Loucy (cell line): ENCODE data around the gene RXRA.

Experiments used
- EZH2phosphoT487 ChIP-seq: fragments of 200-600 bp; IDR thresholded peaks from 2 replicates; pipeline ENCODE4 v1.6.1; 2018; ENCODE audit warnings: antibody characterized with exemption, mild to moderate bottlenecking, moderate library complexity, borderline replicate concordance
- TF ChIP-seq, protein P1 (sequence below): fragments of 200-600 bp; sonication (generic); conservative IDR thresholded peaks from 2 replicates; pipeline ENCODE4 v1.5.1; 2014; ENCODE audit warnings: mild to moderate bottlenecking, antibody characterized with exemption, low read length

DNA sequence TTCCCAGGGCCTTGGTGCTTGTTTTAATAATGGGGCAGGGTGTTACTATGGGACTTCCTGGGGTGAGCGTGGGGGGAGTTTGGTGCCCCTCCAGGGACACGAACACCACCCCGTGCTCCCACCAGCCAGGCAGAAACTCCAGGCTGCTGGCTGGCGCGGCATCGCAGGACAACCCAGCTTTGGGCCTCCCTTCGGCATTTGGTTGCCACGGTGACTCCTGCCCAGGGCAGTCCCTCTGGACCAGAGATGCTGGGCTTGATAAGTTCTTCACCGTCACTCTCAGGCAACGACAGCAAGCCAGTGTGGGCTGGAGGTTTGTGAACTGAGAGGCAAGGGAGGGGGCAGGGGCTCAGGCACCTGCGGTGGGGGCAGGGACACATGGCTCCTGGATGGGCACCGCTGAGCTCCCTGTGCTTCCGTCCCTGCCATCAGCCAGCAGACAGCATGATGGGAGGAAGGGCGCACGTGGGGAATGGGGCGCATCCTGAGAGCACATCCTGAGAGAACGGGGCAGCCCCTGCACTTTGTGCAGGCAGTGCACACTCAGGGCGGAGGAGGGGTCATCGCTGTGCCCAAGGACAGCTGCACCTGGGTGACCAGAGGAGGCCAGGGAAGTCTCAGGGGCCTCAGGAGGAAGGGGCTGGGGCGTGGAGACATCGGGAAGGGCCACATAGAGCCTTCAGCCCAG, 116.4 kb downstream of the RXRA start:
- TF ChIP-seq, protein P1, sequence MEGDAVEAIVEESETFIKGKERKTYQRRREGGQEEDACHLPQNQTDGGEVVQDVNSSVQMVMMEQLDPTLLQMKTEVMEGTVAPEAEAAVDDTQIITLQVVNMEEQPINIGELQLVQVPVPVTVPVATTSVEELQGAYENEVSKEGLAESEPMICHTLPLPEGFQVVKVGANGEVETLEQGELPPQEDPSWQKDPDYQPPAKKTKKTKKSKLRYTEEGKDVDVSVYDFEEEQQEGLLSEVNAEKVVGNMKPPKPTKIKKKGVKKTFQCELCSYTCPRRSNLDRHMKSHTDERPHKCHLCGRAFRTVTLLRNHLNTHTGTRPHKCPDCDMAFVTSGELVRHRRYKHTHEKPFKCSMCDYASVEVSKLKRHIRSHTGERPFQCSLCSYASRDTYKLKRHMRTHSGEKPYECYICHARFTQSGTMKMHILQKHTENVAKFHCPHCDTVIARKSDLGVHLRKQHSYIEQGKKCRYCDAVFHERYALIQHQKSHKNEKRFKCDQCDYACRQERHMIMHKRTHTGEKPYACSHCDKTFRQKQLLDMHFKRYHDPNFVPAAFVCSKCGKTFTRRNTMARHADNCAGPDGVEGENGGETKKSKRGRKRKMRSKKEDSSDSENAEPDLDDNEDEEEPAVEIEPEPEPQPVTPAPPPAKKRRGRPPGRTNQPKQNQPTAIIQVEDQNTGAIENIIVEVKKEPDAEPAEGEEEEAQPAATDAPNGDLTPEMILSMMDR, result no peak
- TF ChIP-seq EZH2phosphoT487, result no peak
